ENCODE results near the gene HAGH. TPM values are rescaled to one million over a fixed set of nuclear protein-coding genes. Genes with fewer than 3 reads are reported as not detected.

The HAGH gene
- total RNA-seq, 1 experiment from 2014 or later: 48.1 TPM

- no TSS peak for BruUV-seq (replicated peaks)
- POLR2A ChIA-PET: no interaction called here
These were observed 7.6 kb downstream of the HAGH start for GRCh38 chr16:1818873-1819525.

GRCh38 chr16:1818204-1818872 is 8.3 kb downstream of the HAGH start:
- no peaks in the 10 kb centered on the region for H3K27me3 Mint-ChIP-seq (ENCODE audit: insufficient read depth, unreplicated experiment)
- Histone ChIP-seq H3K27me3 (replicated peaks; ENCODE audit: control insufficient read depth, insufficient read depth, low read length) (no peaks in the 10 kb centered on the region), H3K9me3 (no peaks in the 10 kb centered on the region), H3K36me3 (ENCODE audit: control insufficient read depth, insufficient read depth, low read length) (peaks cover 1% of the 10 kb centered on the region; the same call in 1 of the 2 replicates), H3K4me3 (ENCODE audit: low read depth, low read length) (no peak overlapping the region), H3K4me1 (no peaks in the 10 kb centered on the region)
- no peaks in the 10 kb centered on the region for H3K4me1 Mint-ChIP-seq (ENCODE audit: low read depth, unreplicated experiment)
- CTCF ChIA-PET: no interaction called here
- TF ChIP-seq CTCF (IDR thresholded peaks at IDR 0.05; ENCODE audit: insufficient read depth in 1 of 2, low read depth in 1 of 2, low read length in 1 of 2, severe bottlenecking in 1 of 2, unreplicated experiment in 1 of 2): no peak
- intact Hi-C loops (cut with micrococcal nuclease; ENCODE audit: unreplicated experiment): no loop called here
- peaks cover 22% of the 10 kb centered on the region for H3K36me3 Mint-ChIP-seq (ENCODE audit: insufficient read depth, unreplicated experiment)
- BruUV-seq (replicated peaks): no TSS peak
- no peak overlapping the region for H3K27ac Mint-ChIP-seq (ENCODE audit: unreplicated experiment)
- no peak for DNase-seq
- POLR2A ChIA-PET: no interaction called here
- H3K4me3 Mint-ChIP-seq (ENCODE audit: unreplicated experiment): no peak overlapping the region
- no peaks in the 10 kb centered on the region for H3K9me3 Mint-ChIP-seq (ENCODE audit: unreplicated experiment)

More at GRCh38 chr16:1818873-1819525, 7.6 kb downstream of the HAGH start:
- CTCF ChIA-PET: no interaction called here
- Histone ChIP-seq H3K36me3 (ENCODE audit: control insufficient read depth, insufficient read depth, low read length) (peaks cover 1% of the 10 kb centered on the region; the same call in 1 of the 2 replicates), H3K4me3 (ENCODE audit: low read depth, low read length) (no peak overlapping the region), H3K9me3 (no peaks in the 10 kb centered on the region), H3K27me3 (replicated peaks; ENCODE audit: control insufficient read depth, insufficient read depth, low read length) (no peaks in the 10 kb centered on the region), H3K4me1 (no peaks in the 10 kb centered on the region)
- no peak for TF ChIP-seq CTCF (IDR thresholded peaks at IDR 0.05; ENCODE audit: insufficient read depth in 1 of 2, low read depth in 1 of 2, low read length in 1 of 2, severe bottlenecking in 1 of 2, unreplicated experiment in 1 of 2)
- no peak for DNase-seq
- Mint-ChIP-seq H3K4me3 (ENCODE audit: unreplicated experiment) (no peak overlapping the region), H3K27me3 (ENCODE audit: insufficient read depth, unreplicated experiment) (no peaks in the 10 kb centered on the region), H3K9me3 (ENCODE audit: unreplicated experiment) (no peaks in the 10 kb centered on the region), H3K36me3 (ENCODE audit: insufficient read depth, unreplicated experiment) (peaks cover 21% of the 10 kb centered on the region), H3K27ac (ENCODE audit: unreplicated experiment) (no peak overlapping the region), H3K4me1 (ENCODE audit: low read depth, unreplicated experiment) (no peaks in the 10 kb centered on the region)
- intact Hi-C loops (cut with micrococcal nuclease; ENCODE audit: unreplicated experiment): no loop called here

- H3K4me3 ChIP-seq (ENCODE audit: low read depth, low read length): no peak overlapping the region
- H3K27me3 ChIP-seq (replicated peaks; ENCODE audit: control insufficient read depth, insufficient read depth, low read length): no peaks in the 10 kb centered on the region
- BruUV-seq (replicated peaks): no TSS peak
- no peaks in the 10 kb centered on the region for H3K4me1 ChIP-seq
- peaks cover 1% of the 10 kb centered on the region; the same call in 1 of the 2 replicates for H3K36me3 ChIP-seq (ENCODE audit: control insufficient read depth, insufficient read depth, low read length)
- Mint-ChIP-seq H3K9me3 (ENCODE audit: unreplicated experiment) (no peaks in the 10 kb centered on the region), H3K27me3 (ENCODE audit: insufficient read depth, unreplicated experiment) (no peaks in the 10 kb centered on the region), H3K4me1 (ENCODE audit: low read depth, unreplicated experiment) (no peaks in the 10 kb centered on the region), H3K27ac (ENCODE audit: unreplicated experiment) (no peak overlapping the region), H3K36me3 (ENCODE audit: insufficient read depth, unreplicated experiment) (peaks cover 27% of the 10 kb centered on the region), H3K4me3 (ENCODE audit: unreplicated experiment) (no peak overlapping the region)
- ChIA-PET CTCF (interaction anchor here (0.5 kb wide), 1 partner anchor 14 kb away, joined by 3 read pairs; no protein-coding TSS in a partner anchor), POLR2A (no interaction called here)
- intact Hi-C loops (cut with micrococcal nuclease; ENCODE audit: unreplicated experiment): no loop called here
- no peak for DNase-seq
- H3K9me3 ChIP-seq: no peaks in the 10 kb centered on the region
- no peak for TF ChIP-seq CTCF (IDR thresholded peaks at IDR 0.05; ENCODE audit: insufficient read depth in 1 of 2, low read depth in 1 of 2, low read length in 1 of 2, severe bottlenecking in 1 of 2, unreplicated experiment in 1 of 2)
These were observed 8.9 kb downstream of the HAGH start for GRCh38 chr16:1817716-1818115.

Measured in Caco-2 (cell line).